HEK293 (cell line): ENCODE results near the gene CLCF1.

Experiments
- KLF7 ChIP-seq: fragments of 450-650 bp; formaldehyde crosslinking; IDR thresholded peaks from 2 replicates; pipeline ENCODE4 v1.5.1; 2016; ENCODE audit warnings: missing biosample characterization, missing genetic modification characterization, borderline replicate concordance
- SP2 ChIP-seq: fragments of 450-650 bp; formaldehyde crosslinking; IDR thresholded peaks from 2 replicates; pipeline ENCODE4 v1.5.1; 2016; ENCODE audit warnings: missing biosample characterization, missing genetic modification characterization
- WT1 ChIP-seq: fragments of 450-650 bp; formaldehyde crosslinking; IDR thresholded peaks from 2 replicates; pipeline ENCODE4 v1.5.1; 2016; ENCODE audit warnings: missing biosample characterization, missing genetic modification characterization
- ZEB2 ChIP-seq: fragments of 450-650 bp; formaldehyde crosslinking; IDR thresholded peaks from 2 replicates; pipeline ENCODE4 v1.5.1; 2016; ENCODE audit warnings: missing biosample characterization, missing genetic modification characterization
- ZFP37 ChIP-seq: fragments of 450-650 bp; formaldehyde crosslinking; IDR thresholded peaks from 2 replicates; pipeline ENCODE4 v1.5.1; 2016; ENCODE audit warnings: missing biosample characterization, missing genetic modification characterization
- ZNF114 ChIP-seq: fragments of 450-650 bp; formaldehyde crosslinking; IDR thresholded peaks from 2 replicates; pipeline ENCODE4 v1.5.0; 2017; ENCODE audit warnings: missing biosample characterization, missing genetic modification characterization
- ZNF138 ChIP-seq: fragments of 450-650 bp; formaldehyde crosslinking; IDR thresholded peaks from 2 replicates; pipeline ENCODE4 v1.5.1; 2016; ENCODE audit warnings: missing biosample characterization, missing genetic modification characterization, borderline replicate concordance
- ZNF175 ChIP-seq: fragments of 450-650 bp; formaldehyde crosslinking; IDR thresholded peaks from 2 replicates; pipeline ENCODE4 v1.5.1; 2016; ENCODE audit warnings: missing biosample characterization, missing genetic modification characterization
- ZNF26 ChIP-seq: fragments of 450-650 bp; formaldehyde crosslinking; IDR thresholded peaks from 2 replicates; pipeline ENCODE4 v1.5.1; 2016; ENCODE audit warnings: missing biosample characterization, missing genetic modification characterization
- ZNF274 ChIP-seq, 2 experiments: fragments of 200-500 bp in 1 of 2; fragments of 450-650 bp in 1 of 2; sonication (Bioruptor generic) in 1 of 2; formaldehyde crosslinking in 1 of 2; IDR thresholded peaks; 2 replicates each; pipeline versions ENCODE4 v1.5.1 to v1.6.1; 2014 to 2016; ENCODE audit warnings: borderline replicate concordance in 1 of 2, inconsistent platforms in 1 of 2, low read length in 1 of 2, missing biosample characterization in 1 of 2, missing genetic modification characterization in 1 of 2
- ZNF426 ChIP-seq: fragments of 450-650 bp; formaldehyde crosslinking; IDR thresholded peaks from 2 replicates; pipeline ENCODE4 v1.5.1; 2017; ENCODE audit warnings: missing biosample characterization, missing genetic modification characterization, mild to moderate bottlenecking, inconsistent platforms, moderate library complexity
- TF ChIP-seq, protein P1 (sequence below): fragments of 450-650 bp; formaldehyde crosslinking; IDR thresholded peaks from 2 replicates; pipeline ENCODE4 v1.5.1; 2016; ENCODE audit warnings: missing biosample characterization, missing genetic modification characterization
- TF ChIP-seq, protein P2 (sequence below): fragments of 450-650 bp; formaldehyde crosslinking; IDR thresholded peaks from 2 replicates; pipeline ENCODE4 v1.5.1; 2016; ENCODE audit warnings: missing biosample characterization, missing genetic modification characterization
- TF ChIP-seq, protein P3 (sequence below): fragments of 450-650 bp; formaldehyde crosslinking; IDR thresholded peaks from 2 replicates; pipeline ENCODE4 v1.5.1; 2016; ENCODE audit warnings: missing biosample characterization, missing genetic modification characterization

DNA sequence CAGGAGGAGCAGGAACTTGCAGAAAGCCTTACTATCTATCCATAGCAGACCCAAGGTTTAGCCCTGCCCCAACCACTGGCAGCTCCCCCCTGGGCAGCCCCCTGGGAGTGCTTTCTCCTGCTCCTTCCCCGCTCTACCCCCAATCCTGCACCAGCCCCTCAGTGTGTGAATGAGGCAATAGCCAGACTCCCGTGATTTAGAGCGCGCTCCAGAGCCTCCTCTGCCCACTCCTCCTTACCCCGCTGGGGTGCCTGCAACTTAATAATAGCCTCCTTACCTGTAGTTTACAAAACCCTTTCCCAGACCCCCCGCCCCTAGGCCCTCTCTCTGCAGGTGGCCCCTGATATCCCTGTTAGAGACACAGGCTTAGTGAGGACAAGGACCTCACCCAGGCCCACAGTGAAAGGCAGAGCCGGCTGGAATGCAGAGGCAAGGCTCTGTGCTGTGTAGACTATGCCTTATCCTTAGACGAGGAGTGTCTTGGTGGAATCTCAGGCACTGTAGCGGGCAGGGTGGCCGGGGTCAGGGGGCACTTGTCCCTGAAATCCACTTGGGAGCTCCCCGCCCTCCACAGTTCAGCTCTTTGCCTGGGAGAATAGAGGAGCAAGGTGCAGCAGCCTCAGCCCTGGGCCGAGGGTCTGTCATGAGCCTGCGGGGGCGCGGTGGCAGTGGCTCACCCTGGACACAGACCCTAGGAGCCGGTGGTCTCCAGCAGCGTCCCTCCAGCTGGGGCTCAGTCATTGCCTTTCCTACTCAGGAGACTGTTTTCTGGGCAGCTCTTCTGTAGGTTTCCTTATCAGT, 37.8 kb upstream of the CLCF1 start:
- TF ChIP-seq, protein P1, sequence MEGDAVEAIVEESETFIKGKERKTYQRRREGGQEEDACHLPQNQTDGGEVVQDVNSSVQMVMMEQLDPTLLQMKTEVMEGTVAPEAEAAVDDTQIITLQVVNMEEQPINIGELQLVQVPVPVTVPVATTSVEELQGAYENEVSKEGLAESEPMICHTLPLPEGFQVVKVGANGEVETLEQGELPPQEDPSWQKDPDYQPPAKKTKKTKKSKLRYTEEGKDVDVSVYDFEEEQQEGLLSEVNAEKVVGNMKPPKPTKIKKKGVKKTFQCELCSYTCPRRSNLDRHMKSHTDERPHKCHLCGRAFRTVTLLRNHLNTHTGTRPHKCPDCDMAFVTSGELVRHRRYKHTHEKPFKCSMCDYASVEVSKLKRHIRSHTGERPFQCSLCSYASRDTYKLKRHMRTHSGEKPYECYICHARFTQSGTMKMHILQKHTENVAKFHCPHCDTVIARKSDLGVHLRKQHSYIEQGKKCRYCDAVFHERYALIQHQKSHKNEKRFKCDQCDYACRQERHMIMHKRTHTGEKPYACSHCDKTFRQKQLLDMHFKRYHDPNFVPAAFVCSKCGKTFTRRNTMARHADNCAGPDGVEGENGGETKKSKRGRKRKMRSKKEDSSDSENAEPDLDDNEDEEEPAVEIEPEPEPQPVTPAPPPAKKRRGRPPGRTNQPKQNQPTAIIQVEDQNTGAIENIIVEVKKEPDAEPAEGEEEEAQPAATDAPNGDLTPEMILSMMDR (tag by site-specific recombination): no peak
- TF ChIP-seq ZFP37 (tag by site-specific recombination): no peak
- no peak for TF ChIP-seq ZNF26 (tag by site-specific recombination)
- TF ChIP-seq, protein P2, sequence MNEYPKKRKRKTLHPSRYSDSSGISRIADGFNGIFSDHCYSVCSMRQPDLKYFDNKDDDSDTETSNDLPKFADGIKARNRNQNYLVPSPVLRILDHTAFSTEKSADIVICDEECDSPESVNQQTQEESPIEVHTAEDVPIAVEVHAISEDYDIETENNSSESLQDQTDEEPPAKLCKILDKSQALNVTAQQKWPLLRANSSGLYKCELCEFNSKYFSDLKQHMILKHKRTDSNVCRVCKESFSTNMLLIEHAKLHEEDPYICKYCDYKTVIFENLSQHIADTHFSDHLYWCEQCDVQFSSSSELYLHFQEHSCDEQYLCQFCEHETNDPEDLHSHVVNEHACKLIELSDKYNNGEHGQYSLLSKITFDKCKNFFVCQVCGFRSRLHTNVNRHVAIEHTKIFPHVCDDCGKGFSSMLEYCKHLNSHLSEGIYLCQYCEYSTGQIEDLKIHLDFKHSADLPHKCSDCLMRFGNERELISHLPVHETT: no peak
- no peak for TF ChIP-seq ZNF175 (tag by site-specific recombination)
- no peak for TF ChIP-seq ZEB2
- TF ChIP-seq ZNF274 (IDR thresholded peaks at IDR 0.05; ENCODE audit: low read length): no peak
- no peak for TF ChIP-seq ZNF274 (tag by site-specific recombination; IDR thresholded peaks at IDR 0.05; ENCODE audit: borderline replicate concordance)
- no peak for TF ChIP-seq ZNF426 (tag by site-specific recombination)
- no peak for TF ChIP-seq KLF7 (tag by site-specific recombination)
- no peak for TF ChIP-seq ZNF138 (tag by site-specific recombination)
- TF ChIP-seq WT1 (tag by site-specific recombination): no peak
- TF ChIP-seq, protein P3, sequence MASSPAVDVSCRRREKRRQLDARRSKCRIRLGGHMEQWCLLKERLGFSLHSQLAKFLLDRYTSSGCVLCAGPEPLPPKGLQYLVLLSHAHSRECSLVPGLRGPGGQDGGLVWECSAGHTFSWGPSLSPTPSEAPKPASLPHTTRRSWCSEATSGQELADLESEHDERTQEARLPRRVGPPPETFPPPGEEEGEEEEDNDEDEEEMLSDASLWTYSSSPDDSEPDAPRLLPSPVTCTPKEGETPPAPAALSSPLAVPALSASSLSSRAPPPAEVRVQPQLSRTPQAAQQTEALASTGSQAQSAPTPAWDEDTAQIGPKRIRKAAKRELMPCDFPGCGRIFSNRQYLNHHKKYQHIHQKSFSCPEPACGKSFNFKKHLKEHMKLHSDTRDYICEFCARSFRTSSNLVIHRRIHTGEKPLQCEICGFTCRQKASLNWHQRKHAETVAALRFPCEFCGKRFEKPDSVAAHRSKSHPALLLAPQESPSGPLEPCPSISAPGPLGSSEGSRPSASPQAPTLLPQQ (tag by site-specific recombination): no peak
- TF ChIP-seq SP2 (tag by site-specific recombination): no peak
- TF ChIP-seq ZNF114: no peak
